ENCODE results near the gene FKRP. TPM values are rescaled to one million over a fixed set of nuclear protein-coding genes. Genes with fewer than 3 reads are reported as not detected.

Gene FKRP
- total RNA-seq, 1 donor from 2014 or later = 37.0 TPM

GRCh38 chr19:46806656-46807055 is 60.8 kb downstream of the FKRP start:
- H3K36me3 Mint-ChIP-seq = no peaks in the 10 kb centered on the region
- H3K27me3 Mint-ChIP-seq (ENCODE audit: low read depth) = no peaks in the 10 kb centered on the region
- no peak for TF ChIP-seq CTCF (IDR thresholded peaks at IDR 0.05; ENCODE audit: unreplicated experiment)
- H3K27ac Mint-ChIP-seq = no peak overlapping the region
- no peak for DNase-seq (ENCODE audit: low spot score in 2 of 2, unreplicated experiment in 2 of 2)
- H3K4me1 Mint-ChIP-seq = no peaks in the 10 kb centered on the region
- H3K4me3 Mint-ChIP-seq = no peak overlapping the region
- H3K9me3 Mint-ChIP-seq = no peaks in the 10 kb centered on the region

Small RNA genes lying within 50 kb of the gene (microRNA-seq; reads per million reads assigned to microRNA genes)
- 5.3 reads per million, percentile 21 among the genes with 10 or more reads in this experiment for gene MIR320E

Other genes with a start within 250 kb of the FKRP start
- 231 to 233 TPM (median 231 TPM) in 3 replicates for gene CALM3, start 144.7 kb upstream of the FKRP start, total RNA-seq
- gene PTGIR, start 121.0 kb upstream of the FKRP start, total RNA-seq = 5.0 to 6.2 TPM (median 5.9 TPM) in 3 replicates
- 7.6 to 13.7 TPM (median 12.2 TPM) in 3 replicates for gene GNG8, start 109.9 kb upstream of the FKRP start, total RNA-seq
- 48.4 to 50.4 TPM (median 48.8 TPM) in 3 replicates for gene DACT3, start 84.9 kb upstream of the FKRP start, total RNA-seq
- 73.7 to 75.9 TPM (median 74.7 TPM) in 3 replicates for gene PRKD2, start 28.9 kb upstream of the FKRP start, total RNA-seq
- gene STRN4, start 393 bp downstream of the FKRP start, total RNA-seq = 122 to 126 TPM (median 124 TPM) in 3 replicates
- 45.3 to 49.3 TPM (median 48.4 TPM) in 3 replicates for gene SLC1A5, start 42.5 kb downstream of the FKRP start, total RNA-seq
- gene AP2S1, start 104.8 kb downstream of the FKRP start, total RNA-seq = 97.5 to 109 TPM (median 107 TPM) in 3 replicates
- gene ARHGAP35, start 114.9 kb downstream of the FKRP start, total RNA-seq = 74.9 to 77.9 TPM (median 77.4 TPM) in 3 replicates